WI38 (cell line): Measurements from ENCODE around the gene OR52I1.

Source experiments
- H3K4me3 ChIP-seq: 2 replicates; pipeline ENCODE4 v1.5.1; 2011; ENCODE audit warnings: low read depth, mild to moderate bottlenecking, control low read depth, low read length
- CTCF ChIP-seq: IDR thresholded peaks from 2 replicates; pipeline ENCODE4 v1.5.1; 2012; ENCODE audit warnings: low read depth, mild to moderate bottlenecking, control low read depth, low read length

The OR52I1 gene

DNA sequence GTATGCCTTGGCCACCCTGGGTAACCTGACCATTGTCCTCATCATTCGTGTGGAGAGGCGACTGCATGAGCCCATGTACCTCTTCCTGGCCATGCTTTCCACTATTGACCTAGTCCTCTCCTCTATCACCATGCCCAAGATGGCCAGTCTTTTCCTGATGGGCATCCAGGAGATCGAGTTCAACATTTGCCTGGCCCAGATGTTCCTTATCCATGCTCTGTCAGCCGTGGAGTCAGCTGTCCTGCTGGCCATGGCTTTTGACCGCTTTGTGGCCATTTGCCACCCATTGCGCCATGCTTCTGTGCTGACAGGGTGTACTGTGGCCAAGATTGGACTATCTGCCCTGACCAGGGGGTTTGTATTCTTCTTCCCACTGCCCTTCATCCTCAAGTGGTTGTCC lies 46.1 kb downstream of the OR52I1 start:
- no peak for TF ChIP-seq CTCF
- no peak overlapping the region for H3K4me3 ChIP-seq

- no peak overlapping the region for H3K4me3 ChIP-seq
- TF ChIP-seq CTCF: no peak
These were observed 47.7 kb downstream of the OR52I1 start for GRCh38 chr11:4641501-4641900.

GRCh38 chr11:4642043-4642442 lies 48.2 kb downstream of the OR52I1 start:
- no peak for TF ChIP-seq CTCF
- no peak overlapping the region for H3K4me3 ChIP-seq

DNA sequence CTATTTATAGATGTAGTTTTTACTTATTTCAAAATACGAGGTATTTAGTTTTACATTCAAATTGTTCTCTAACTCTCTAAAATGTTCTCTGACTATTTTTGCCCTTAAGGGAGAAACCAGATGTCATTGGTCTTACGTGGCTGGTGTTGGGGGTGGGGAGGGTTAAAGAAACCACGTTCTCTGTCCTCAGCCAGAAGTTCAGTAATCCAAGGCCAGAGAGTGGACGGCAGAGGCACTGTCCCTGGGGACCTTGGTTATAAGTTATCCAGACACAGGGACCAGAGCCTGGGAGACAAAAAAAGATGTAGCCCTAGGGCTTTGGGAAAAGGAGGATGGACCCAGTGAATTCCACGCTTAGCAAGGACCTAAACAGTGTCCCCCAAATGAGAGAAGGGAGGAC lies 49.2 kb downstream of the OR52I1 start:
- no peak for TF ChIP-seq CTCF
- no peak overlapping the region for H3K4me3 ChIP-seq

DNA sequence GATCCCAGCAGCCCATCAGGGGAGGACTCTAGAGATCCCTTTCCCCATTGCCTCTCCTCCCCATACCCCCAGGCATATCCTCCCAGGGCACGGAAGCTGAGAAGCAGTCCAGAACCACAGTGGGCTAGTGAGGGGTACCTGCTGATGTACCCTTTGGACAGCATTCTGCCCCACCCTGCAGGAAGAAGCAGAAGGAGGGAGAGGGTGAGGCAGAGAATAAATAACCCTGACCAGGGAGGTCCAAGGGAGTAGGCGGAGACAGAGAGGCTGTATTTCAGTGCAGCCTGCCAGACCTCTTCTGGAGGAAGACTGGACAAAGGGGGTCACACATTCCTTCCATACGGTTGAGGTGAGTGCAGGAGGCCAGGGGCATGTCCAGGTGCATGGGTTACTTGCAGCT lies 49.8 kb downstream of the OR52I1 start, which contains the start of gene OR51E1:
TSS of gene OR51E1 (plus strand) at position 301 of the 400 bp plus-strand sequence. CDS start 8,545 bp downstream, outside the sequence.
- no peak within 1 kb of the TSS for H3K4me3 ChIP-seq

DNA sequence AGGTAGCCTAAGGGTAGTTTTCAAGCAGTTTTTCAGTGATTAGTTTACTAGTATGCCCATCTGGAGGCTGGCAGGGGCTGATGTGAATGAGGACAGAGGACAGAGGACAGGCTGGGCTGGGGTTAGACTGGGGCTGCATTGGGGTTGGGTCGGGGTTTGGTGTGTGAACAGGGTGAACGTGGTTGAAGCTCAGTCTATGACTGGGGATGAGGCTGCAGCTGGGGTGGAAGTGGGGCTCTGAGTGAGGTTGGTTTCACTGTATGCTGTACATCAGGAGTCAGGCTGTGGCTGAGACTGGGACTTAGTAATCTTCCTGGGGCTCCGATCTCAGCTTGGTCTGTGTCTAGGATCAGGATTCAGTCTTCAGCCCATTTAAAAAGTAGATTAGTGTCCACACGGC lies 50.4 kb downstream of the OR52I1 start:
- H3K4me3 ChIP-seq: no peak overlapping the region
- no peak for TF ChIP-seq CTCF

More for the DNA sequence above, 49.8 kb downstream of the OR52I1 start, which contains the start of gene OR51E1:
- no peak for TF ChIP-seq CTCF
